ENCODE measurements around the gene BLOC1S3. TPM values are rescaled to one million over a fixed set of nuclear protein-coding genes. Genes with fewer than 3 reads are reported as not detected.

The BLOC1S3 gene
- total RNA-seq, 6 experiments from 2014 or later, result 10.5 to 14.2 (median 12.2) TPM

- TF ChIP-seq CTCF (IDR thresholded peaks at IDR 0.05), result no peak
- no peak overlapping the region for H3K27ac Mint-ChIP-seq
- no peaks in the 10 kb centered on the region for H3K9me3 Mint-ChIP-seq
- no peak overlapping the region for H3K4me3 Mint-ChIP-seq
- H3K27me3 Mint-ChIP-seq (ENCODE audit: insufficient read depth), result peaks cover 2% of the 10 kb centered on the region
- peaks cover 15% of the 10 kb centered on the region for H3K4me1 Mint-ChIP-seq (ENCODE audit: low read depth)
- DNase-seq, result no peak
- H3K36me3 Mint-ChIP-seq (ENCODE audit: low read depth), result no peaks in the 10 kb centered on the region
These were observed 43.3 kb upstream of the BLOC1S3 start for GRCh38 chr19:45135176-45135885.

GRCh38 chr19:45136507-45137178 is 41.9 kb upstream of the BLOC1S3 start:
- Mint-ChIP-seq H3K36me3 (ENCODE audit: low read depth) (no peaks in the 10 kb centered on the region), H3K9me3 (no peaks in the 10 kb centered on the region), H3K27ac (peak overlapping the region; percentile 18; the same call in 1 of the 2 replicates), H3K27me3 (ENCODE audit: insufficient read depth) (peaks cover 2% of the 10 kb centered on the region), H3K4me3 (no peak overlapping the region), H3K4me1 (ENCODE audit: low read depth) (peaks cover 8% of the 10 kb centered on the region)
- TF ChIP-seq CTCF (IDR thresholded peaks at IDR 0.05), result no peak
- DNase-seq, result no peak

- DNase-seq, result no peak
These were observed 41.3 kb upstream of the BLOC1S3 start for GRCh38 chr19:45137179-45137761.

GRCh38 chr19:45138303-45138751 is 40.3 kb upstream of the BLOC1S3 start:
- H3K4me1 Mint-ChIP-seq (ENCODE audit: low read depth), result peaks cover 8% of the 10 kb centered on the region
- DNase-seq, result no peak
- peaks cover 4% of the 10 kb centered on the region for H3K27me3 Mint-ChIP-seq (ENCODE audit: insufficient read depth)
- no peak overlapping the region for H3K4me3 Mint-ChIP-seq
- no peaks in the 10 kb centered on the region for H3K36me3 Mint-ChIP-seq (ENCODE audit: low read depth)
- TF ChIP-seq CTCF (IDR thresholded peaks at IDR 0.05), result no peak
- no peaks in the 10 kb centered on the region for H3K9me3 Mint-ChIP-seq
- peak overlapping the region; percentile 20; the same call in 1 of the 2 replicates for H3K27ac Mint-ChIP-seq

More at GRCh38 chr19:45137179-45137761, 41.3 kb upstream of the BLOC1S3 start:
- Mint-ChIP-seq H3K4me3 (no peak overlapping the region), H3K27me3 (ENCODE audit: insufficient read depth) (peaks cover 2% of the 10 kb centered on the region), H3K4me1 (ENCODE audit: low read depth) (peaks cover 8% of the 10 kb centered on the region), H3K27ac (peak overlapping the region; percentile 9; the same call in 1 of the 2 replicates), H3K36me3 (ENCODE audit: low read depth) (no peaks in the 10 kb centered on the region), H3K9me3 (no peaks in the 10 kb centered on the region)
- no peak for TF ChIP-seq CTCF (IDR thresholded peaks at IDR 0.05)

- no peak overlapping the region for H3K4me3 Mint-ChIP-seq
- no peak for TF ChIP-seq CTCF (IDR thresholded peaks at IDR 0.05)
- DNase-seq, result no peak
- H3K27ac Mint-ChIP-seq, result no peak overlapping the region
- no peaks in the 10 kb centered on the region for H3K9me3 Mint-ChIP-seq
- peaks cover 4% of the 10 kb centered on the region for H3K27me3 Mint-ChIP-seq (ENCODE audit: insufficient read depth)
- H3K36me3 Mint-ChIP-seq (ENCODE audit: low read depth), result no peaks in the 10 kb centered on the region
- H3K4me1 Mint-ChIP-seq (ENCODE audit: low read depth), result peaks cover 8% of the 10 kb centered on the region
These were observed 39.1 kb upstream of the BLOC1S3 start for GRCh38 chr19:45139286-45140143.
